ENCODE results near the gene PKD1.
"Not testable (repeated sequence)": the region's sequence is repeated elsewhere in the genome, so short reads cannot be mapped to it uniquely, and the experiment has no call there.

Gene PKD1

DNA sequence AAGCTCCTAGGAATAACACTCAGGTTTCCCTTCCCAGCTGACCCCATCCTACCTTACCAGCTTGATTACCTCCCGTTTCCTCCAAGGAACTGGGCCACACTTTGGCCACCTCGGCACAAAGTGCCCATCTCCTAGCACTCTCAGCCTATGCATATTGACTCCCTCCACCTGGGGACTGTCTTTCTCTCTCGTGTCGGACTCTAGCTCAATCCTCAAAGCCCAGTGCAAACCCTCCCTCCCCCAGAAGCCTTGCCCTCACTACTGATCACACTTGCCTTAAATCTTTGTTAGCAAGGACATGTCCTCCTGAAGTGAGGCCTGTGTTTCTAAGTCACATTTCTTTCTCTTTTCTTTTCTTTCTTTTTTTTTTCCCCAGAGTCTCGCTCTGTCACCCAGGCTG lies 10.1 kb upstream of the PKD1 start:
- Histone ChIP-seq H3K27me3 (ENCODE audit: control insufficient read depth, insufficient read depth, low read length) (no peaks in the 10 kb centered on the region), H3K36me3 (ENCODE audit: control insufficient read depth, insufficient read depth, low read length) (no peaks in the 10 kb centered on the region), H3K9me3 (ENCODE audit: control insufficient read depth, low read length) (no peaks in the 10 kb centered on the region), H3K4me3 (ENCODE audit: low read length) (no peak overlapping the region), H3K4me1 (ENCODE audit: control insufficient read depth, insufficient read depth, low read length) (peaks cover 31% of the 10 kb centered on the region), H3K9ac (ENCODE audit: low read length) (no peak overlapping the region)

GRCh38 chr16:2143878-2144485 lies 8.3 kb upstream of the PKD1 start:
- peaks cover 14% of the 10 kb centered on the region for H3K4me1 ChIP-seq (ENCODE audit: control insufficient read depth, insufficient read depth, low read length)
- H3K36me3 ChIP-seq (ENCODE audit: control insufficient read depth, insufficient read depth, low read length): no peaks in the 10 kb centered on the region
- no peaks in the 10 kb centered on the region for H3K9me3 ChIP-seq (ENCODE audit: control insufficient read depth, low read length)
- no peak overlapping the region for H3K4me3 ChIP-seq (ENCODE audit: low read length)
- H3K27me3 ChIP-seq (ENCODE audit: control insufficient read depth, insufficient read depth, low read length): no peaks in the 10 kb centered on the region
- H3K9ac ChIP-seq (ENCODE audit: low read length): no peak overlapping the region

DNA sequence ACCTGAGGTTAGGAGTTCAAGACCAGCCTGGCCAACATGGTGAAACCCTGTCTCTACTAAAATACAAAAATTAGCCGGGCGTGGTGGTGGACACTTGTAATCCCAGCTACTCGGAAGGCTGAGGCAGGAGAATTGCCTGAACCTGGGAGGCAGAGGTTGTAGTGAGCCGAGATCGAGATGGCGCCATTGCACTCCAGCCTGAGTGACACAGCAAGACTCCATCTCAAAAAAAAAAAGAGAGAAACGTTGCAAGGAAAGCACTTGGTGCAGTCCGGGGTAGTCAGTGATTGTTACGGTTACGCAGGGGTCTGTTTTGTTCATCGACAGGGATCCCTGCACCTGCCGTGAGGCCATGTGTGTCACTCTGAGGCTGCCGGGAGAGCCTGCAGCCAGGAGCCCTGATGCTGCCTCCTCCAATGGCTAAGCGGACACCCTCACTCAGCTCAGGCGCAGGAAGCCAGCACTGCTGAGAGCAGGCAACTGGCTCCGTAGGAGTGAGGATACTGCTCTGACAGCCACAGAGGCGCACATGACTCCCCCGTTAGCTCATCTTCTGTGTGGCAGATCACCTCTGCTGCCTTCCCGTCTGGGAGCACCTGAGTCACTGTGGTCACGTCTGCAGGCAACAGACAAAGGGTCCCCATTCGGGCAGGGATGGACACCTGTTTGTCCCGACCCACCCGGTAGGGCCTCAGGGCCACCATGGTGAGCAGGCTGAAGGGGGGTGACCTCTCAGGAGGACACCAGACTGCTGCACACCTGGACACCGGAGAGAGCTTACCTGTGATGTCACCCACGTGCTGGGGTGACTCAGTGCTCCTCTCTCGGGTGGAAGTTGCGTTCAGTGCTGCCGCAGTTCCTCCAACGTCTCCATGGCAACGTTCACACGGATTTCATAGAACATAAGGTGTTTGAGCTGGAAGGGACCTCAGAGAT lies 7.5 kb upstream of the PKD1 start:
- H3K4me1 ChIP-seq (ENCODE audit: control insufficient read depth, insufficient read depth, low read length): peaks cover 11% of the 10 kb centered on the region
- H3K9me3 ChIP-seq (ENCODE audit: control insufficient read depth, low read length): no peaks in the 10 kb centered on the region
- H3K4me3 ChIP-seq (ENCODE audit: low read length): no peak overlapping the region
- H3K9ac ChIP-seq (ENCODE audit: low read length): no peak overlapping the region
- no peaks in the 10 kb centered on the region for H3K36me3 ChIP-seq (ENCODE audit: control insufficient read depth, insufficient read depth, low read length)
- H3K27me3 ChIP-seq (ENCODE audit: control insufficient read depth, insufficient read depth, low read length): no peaks in the 10 kb centered on the region

DNA sequence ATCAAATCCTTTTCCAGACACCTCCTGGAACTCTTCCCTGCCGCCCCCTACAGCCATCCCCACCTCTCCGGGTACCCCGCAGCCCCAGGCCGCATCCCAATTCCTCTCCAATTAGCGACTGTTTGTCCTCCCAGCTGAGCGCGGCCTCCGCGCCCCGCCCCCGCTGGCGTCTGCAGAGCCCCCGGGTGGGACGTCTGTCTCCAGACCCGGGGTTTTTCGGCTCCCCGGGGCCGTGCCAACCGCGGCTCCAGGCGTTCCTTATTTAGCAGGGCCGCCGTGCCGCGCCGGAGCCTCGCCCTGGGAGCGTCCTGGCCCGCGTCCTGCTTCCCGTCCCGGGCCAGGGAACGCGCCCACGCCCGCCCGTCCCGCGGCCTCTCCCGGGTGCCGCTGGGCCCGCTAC lies 627 bp downstream of the PKD1 start:
- H3K9ac ChIP-seq (ENCODE audit: low read length); H3K27me3 ChIP-seq (ENCODE audit: control insufficient read depth, insufficient read depth, low read length); H3K36me3 ChIP-seq (ENCODE audit: control insufficient read depth, insufficient read depth, low read length); H3K9me3 ChIP-seq (ENCODE audit: control insufficient read depth, low read length); H3K4me1 ChIP-seq (ENCODE audit: control insufficient read depth, insufficient read depth, low read length); H3K4me3 ChIP-seq (ENCODE audit: low read length): not testable (repeated sequence)

DNA sequence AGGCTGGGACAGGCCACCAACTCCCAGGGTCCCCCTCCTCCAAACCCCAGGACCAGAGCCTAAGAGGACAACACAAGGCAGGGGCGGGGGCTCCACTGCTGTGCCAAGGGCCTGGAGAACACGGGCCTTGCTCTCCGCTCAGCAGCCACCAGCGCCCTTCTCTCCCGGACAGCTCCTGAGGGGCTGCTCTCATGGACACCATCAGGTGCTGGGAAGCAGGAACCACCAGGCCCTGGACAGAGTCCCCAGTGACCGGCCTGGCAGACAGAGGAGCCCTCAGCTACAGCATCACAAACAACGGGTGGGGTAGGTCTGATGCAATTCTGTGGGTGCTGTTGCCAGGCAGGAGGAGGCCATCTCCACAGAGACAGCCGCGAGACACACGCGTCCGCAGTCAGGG lies 1.9 kb downstream of the PKD1 start:
- H3K27me3 ChIP-seq (ENCODE audit: control insufficient read depth, insufficient read depth, low read length); H3K9me3 ChIP-seq (ENCODE audit: control insufficient read depth, low read length); H3K36me3 ChIP-seq (ENCODE audit: control insufficient read depth, insufficient read depth, low read length); H3K4me3 ChIP-seq (ENCODE audit: low read length); H3K4me1 ChIP-seq (ENCODE audit: control insufficient read depth, insufficient read depth, low read length); H3K9ac ChIP-seq (ENCODE audit: low read length): not testable (repeated sequence)

GRCh38 chr16:2129890-2130447 lies 5.7 kb downstream of the PKD1 start:
- H3K36me3 ChIP-seq (ENCODE audit: control insufficient read depth, insufficient read depth, low read length); H3K9ac ChIP-seq (ENCODE audit: low read length); H3K9me3 ChIP-seq (ENCODE audit: control insufficient read depth, low read length); H3K4me3 ChIP-seq (ENCODE audit: low read length); H3K27me3 ChIP-seq (ENCODE audit: control insufficient read depth, insufficient read depth, low read length): not testable (repeated sequence)
- peaks cover 19% of the 10 kb centered on the region for H3K4me1 ChIP-seq (ENCODE audit: control insufficient read depth, insufficient read depth, low read length)

GRCh38 chr16:2129251-2129650 lies 6.4 kb downstream of the PKD1 start:
- H3K36me3 ChIP-seq (ENCODE audit: control insufficient read depth, insufficient read depth, low read length); H3K9me3 ChIP-seq (ENCODE audit: control insufficient read depth, low read length); H3K27me3 ChIP-seq (ENCODE audit: control insufficient read depth, insufficient read depth, low read length); H3K4me3 ChIP-seq (ENCODE audit: low read length); H3K9ac ChIP-seq (ENCODE audit: low read length): not testable (repeated sequence)
- H3K4me1 ChIP-seq (ENCODE audit: control insufficient read depth, insufficient read depth, low read length): peaks cover 21% of the 10 kb centered on the region

GRCh38 chr16:2127630-2128280 lies 7.9 kb downstream of the PKD1 start:
- not testable (repeated sequence) for H3K27me3 ChIP-seq (ENCODE audit: control insufficient read depth, insufficient read depth, low read length); H3K9ac ChIP-seq (ENCODE audit: low read length); H3K9me3 ChIP-seq (ENCODE audit: control insufficient read depth, low read length); H3K4me3 ChIP-seq (ENCODE audit: low read length); H3K36me3 ChIP-seq (ENCODE audit: control insufficient read depth, insufficient read depth, low read length)
- peaks cover 23% of the 10 kb centered on the region for H3K4me1 ChIP-seq (ENCODE audit: control insufficient read depth, insufficient read depth, low read length)

GRCh38 chr16:2126928-2127556 lies 8.7 kb downstream of the PKD1 start:
- H3K27me3 ChIP-seq (ENCODE audit: control insufficient read depth, insufficient read depth, low read length); H3K9ac ChIP-seq (ENCODE audit: low read length); H3K9me3 ChIP-seq (ENCODE audit: control insufficient read depth, low read length); H3K36me3 ChIP-seq (ENCODE audit: control insufficient read depth, insufficient read depth, low read length); H3K4me3 ChIP-seq (ENCODE audit: low read length): not testable (repeated sequence)
- H3K4me1 ChIP-seq (ENCODE audit: control insufficient read depth, insufficient read depth, low read length): peaks cover 23% of the 10 kb centered on the region

DNA sequence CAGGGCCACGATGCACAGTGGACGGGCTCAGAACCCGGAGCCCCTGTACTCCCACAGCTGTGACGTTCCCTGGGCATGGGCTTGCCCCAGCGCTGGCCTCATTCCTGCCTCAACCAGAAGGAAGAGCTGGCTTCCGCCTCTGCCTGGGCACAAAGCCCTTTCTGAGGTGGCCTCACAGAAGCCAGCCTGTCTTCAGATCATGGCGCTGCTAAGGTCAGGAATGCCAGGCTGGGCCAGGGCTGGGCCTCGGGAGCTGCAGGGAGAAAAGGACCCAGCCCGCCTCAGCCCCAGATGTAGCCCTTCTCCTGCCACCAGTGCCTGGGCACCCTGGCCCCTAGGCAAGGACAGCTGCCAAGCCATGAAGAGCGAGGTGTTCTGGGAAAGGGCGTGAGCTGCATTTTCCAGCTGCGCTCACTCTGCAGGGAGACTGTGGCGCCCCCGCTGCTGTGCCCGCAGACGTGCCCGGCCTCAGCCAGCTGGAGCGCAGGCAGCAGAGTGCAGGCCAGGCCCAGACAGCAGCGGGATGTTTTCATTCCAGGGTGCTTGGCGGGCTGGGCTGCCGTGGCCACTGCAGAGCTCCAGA lies 9.4 kb downstream of the PKD1 start:
- H3K9ac ChIP-seq (ENCODE audit: low read length); H3K4me3 ChIP-seq (ENCODE audit: low read length); H3K27me3 ChIP-seq (ENCODE audit: control insufficient read depth, insufficient read depth, low read length); H3K36me3 ChIP-seq (ENCODE audit: control insufficient read depth, insufficient read depth, low read length); H3K9me3 ChIP-seq (ENCODE audit: control insufficient read depth, low read length): not testable (repeated sequence)
- H3K4me1 ChIP-seq (ENCODE audit: control insufficient read depth, insufficient read depth, low read length): peaks cover 23% of the 10 kb centered on the region

GRCh38 chr16:2125609-2126008 lies 10.1 kb downstream of the PKD1 start:
- not testable (repeated sequence) for H3K9me3 ChIP-seq (ENCODE audit: control insufficient read depth, low read length); H3K9ac ChIP-seq (ENCODE audit: low read length); H3K4me3 ChIP-seq (ENCODE audit: low read length); H3K27me3 ChIP-seq (ENCODE audit: control insufficient read depth, insufficient read depth, low read length); H3K36me3 ChIP-seq (ENCODE audit: control insufficient read depth, insufficient read depth, low read length)
- peaks cover 23% of the 10 kb centered on the region for H3K4me1 ChIP-seq (ENCODE audit: control insufficient read depth, insufficient read depth, low read length)

Measured in mucosa of stomach (tissue), 1 donor.